Measurements from ENCODE around the gene ACOT11. TPM values are rescaled to one million over a fixed set of nuclear protein-coding genes. Genes with fewer than 3 reads are reported as not detected.
"Not testable (repeated sequence)": the region's sequence is repeated elsewhere in the genome, so short reads cannot be mapped to it uniquely, and the experiment has no call there.

Gene ACOT11
- total and polyA plus RNA-seq, 2 experiments from 2014 or later, result 23.8 to 33.4 TPM

- DNase-seq (ENCODE audit: low read depth in 1 of 2, low spot score in 1 of 2), result no peak
- no peak overlapping the region for H3K27ac ChIP-seq
- no peak overlapping the region for H3K4me3 ChIP-seq
- no peaks in the 10 kb centered on the region for H3K4me1 ChIP-seq (ENCODE audit: low read depth)
- no peaks in the 10 kb centered on the region for H3K9me3 ChIP-seq (ENCODE audit: low read depth)
- no peaks in the 10 kb centered on the region for H3K27me3 ChIP-seq
- TF ChIP-seq, protein P1, sequence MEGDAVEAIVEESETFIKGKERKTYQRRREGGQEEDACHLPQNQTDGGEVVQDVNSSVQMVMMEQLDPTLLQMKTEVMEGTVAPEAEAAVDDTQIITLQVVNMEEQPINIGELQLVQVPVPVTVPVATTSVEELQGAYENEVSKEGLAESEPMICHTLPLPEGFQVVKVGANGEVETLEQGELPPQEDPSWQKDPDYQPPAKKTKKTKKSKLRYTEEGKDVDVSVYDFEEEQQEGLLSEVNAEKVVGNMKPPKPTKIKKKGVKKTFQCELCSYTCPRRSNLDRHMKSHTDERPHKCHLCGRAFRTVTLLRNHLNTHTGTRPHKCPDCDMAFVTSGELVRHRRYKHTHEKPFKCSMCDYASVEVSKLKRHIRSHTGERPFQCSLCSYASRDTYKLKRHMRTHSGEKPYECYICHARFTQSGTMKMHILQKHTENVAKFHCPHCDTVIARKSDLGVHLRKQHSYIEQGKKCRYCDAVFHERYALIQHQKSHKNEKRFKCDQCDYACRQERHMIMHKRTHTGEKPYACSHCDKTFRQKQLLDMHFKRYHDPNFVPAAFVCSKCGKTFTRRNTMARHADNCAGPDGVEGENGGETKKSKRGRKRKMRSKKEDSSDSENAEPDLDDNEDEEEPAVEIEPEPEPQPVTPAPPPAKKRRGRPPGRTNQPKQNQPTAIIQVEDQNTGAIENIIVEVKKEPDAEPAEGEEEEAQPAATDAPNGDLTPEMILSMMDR (IDR thresholded peaks at IDR 0.05; ENCODE audit: low read depth, low read length), result no peak
- no peaks in the 10 kb centered on the region for H3K36me3 ChIP-seq
Observed at GRCh38 chr1:54615531-54616279, 67.7 kb downstream of the ACOT11 start.

DNA sequence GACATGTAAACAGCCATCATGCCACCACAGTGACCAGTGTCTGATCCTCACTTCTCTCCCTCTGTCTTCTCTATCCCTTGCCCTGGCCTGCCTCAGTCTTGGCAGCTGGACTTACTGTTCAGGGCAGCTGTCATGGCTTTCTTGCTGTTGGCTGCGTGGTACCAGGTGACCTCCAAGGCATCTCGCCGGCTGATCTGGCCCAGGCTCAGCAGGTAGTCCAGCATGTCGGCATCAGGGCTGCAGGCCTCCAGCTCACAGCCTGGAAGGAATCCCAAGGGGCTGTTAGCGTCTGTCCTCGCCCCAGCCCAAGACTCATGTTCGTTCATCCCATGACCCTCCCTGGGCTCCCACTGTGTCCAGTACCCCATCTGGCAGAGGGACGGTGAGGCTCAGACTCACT lies 71.7 kb downstream of the ACOT11 start:
- DNase-seq (ENCODE audit: low read depth in 1 of 2, low spot score in 1 of 2), result no peak
- Histone ChIP-seq H3K9me3 (ENCODE audit: low read depth) (no peaks in the 10 kb centered on the region), H3K27ac (no peak overlapping the region), H3K36me3 (no peaks in the 10 kb centered on the region), H3K4me1 (ENCODE audit: low read depth) (no peaks in the 10 kb centered on the region), H3K27me3 (no peaks in the 10 kb centered on the region), H3K4me3 (no peak overlapping the region)
- TF ChIP-seq, protein P1 (IDR thresholded peaks at IDR 0.05; ENCODE audit: low read depth, low read length), result no peak

DNA sequence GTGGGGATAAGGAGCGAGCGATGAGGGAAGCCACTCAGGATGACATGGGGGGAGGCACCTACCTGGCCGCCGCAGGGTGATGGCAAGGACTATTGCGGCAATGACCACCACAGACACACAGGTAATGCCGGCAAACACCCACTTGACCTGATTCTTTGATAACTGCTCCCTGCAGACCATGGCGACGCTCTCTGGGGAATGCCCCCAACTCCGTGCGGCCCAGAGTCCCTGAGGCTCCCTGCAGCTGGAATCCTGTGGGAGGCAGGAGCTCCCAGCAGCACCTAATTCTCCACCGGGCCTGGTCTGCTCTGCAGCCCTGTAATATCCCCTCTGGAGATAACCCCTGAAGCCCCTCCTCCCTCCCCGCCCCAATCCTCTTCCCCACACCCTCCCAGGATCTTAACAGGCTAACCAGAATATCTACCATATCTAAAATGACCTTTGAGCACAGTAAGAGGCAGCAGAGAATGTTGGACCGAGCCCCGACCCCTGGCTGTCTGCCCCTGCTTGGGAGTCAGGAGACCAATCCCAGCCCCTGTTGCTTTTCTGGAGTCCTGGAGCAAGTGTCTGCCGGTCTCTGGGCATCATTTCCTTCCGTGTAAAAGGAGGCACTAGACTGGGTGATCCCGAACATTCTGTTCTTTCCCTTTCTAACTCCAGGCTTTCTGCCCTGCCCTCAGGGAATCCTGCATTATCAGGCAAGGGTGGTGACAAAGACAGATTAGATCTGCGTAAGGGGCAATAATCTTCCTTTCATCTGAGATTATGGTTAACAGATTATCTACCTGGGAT lies 75.4 kb downstream of the ACOT11 start, which contains the start of gene FAM151A:
Gene FAM151A, minus strand, starts transcription at position 310 of the 792 bp plus-strand sequence. Its CDS starts 130 bp downstream, at position 180.
- Histone ChIP-seq H3K4me1 (ENCODE audit: low read depth) (no peaks in the 10 kb centered on the region), H3K36me3 (no peaks in the 10 kb centered on the region), H3K27ac (no peak within 1 kb of the TSS), H3K9me3 (ENCODE audit: low read depth) (no peaks in the 10 kb centered on the region), H3K27me3 (no peaks in the 10 kb centered on the region), H3K4me3 (no peak within 1 kb of the TSS)
- TF ChIP-seq, protein P1 (IDR thresholded peaks at IDR 0.05; ENCODE audit: low read depth, low read length), result no peak
- DNase-seq (ENCODE audit: low read depth in 1 of 2, low spot score in 1 of 2), result peak; percentile 8 to 30

DNA sequence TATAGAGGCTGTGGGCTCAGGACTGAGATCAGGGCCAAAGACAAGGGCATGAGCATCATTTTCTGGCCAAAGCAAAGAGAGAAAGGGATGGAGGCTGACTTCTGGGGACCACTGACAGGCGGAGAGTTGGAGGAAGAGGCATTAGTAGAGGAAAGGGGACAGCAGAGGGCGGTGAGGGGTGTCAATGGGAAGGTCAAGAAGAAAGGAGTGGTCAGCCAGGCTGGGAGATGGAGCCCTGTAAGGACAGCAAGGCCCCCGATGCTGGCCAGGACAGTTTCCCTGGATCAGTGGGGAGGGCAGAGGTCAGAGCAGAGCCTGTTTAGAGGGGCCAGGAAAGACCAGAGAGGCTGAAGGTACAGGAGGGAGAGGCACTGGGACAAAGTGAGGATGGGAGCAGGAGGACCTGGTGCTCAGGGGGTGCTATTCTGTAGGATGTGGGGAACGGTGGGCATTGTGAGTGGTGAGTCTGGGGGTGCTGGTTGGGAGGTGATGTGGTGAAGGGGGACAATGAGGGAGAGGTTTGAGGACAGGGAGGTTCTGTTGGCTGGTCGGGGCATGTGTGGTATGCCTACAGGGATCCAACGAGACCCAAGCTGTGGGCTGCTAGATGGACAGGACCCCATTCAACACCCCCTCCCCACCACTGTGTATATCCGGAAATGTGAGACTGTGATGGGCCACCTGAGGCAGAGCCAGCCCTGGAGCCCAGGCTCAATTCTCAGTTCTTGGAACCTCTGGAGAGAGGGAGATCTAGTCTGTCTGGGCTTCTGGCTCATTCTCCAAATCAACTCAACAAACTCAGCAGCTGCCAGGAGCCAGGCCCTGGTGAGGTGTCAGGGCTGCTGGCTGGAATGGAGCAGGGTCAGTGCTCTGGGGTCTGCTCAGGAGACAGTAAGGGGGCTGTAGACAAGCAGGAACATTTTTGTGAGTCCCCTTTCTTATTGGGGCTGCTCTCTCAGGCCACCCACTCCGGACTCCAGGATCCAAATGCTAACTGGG lies 76.7 kb downstream of the ACOT11 start:
- H3K4me3 ChIP-seq, result no peak overlapping the region
- H3K36me3 ChIP-seq, result no peaks in the 10 kb centered on the region
- H3K4me1 ChIP-seq (ENCODE audit: low read depth), result no peaks in the 10 kb centered on the region
- no peaks in the 10 kb centered on the region for H3K27me3 ChIP-seq
- no peaks in the 10 kb centered on the region for H3K9me3 ChIP-seq (ENCODE audit: low read depth)
- TF ChIP-seq, protein P1 (IDR thresholded peaks at IDR 0.05; ENCODE audit: low read depth, low read length), result no peak
- no peak for DNase-seq (ENCODE audit: low read depth in 1 of 2, low spot score in 1 of 2)
- no peak overlapping the region for H3K27ac ChIP-seq

DNA sequence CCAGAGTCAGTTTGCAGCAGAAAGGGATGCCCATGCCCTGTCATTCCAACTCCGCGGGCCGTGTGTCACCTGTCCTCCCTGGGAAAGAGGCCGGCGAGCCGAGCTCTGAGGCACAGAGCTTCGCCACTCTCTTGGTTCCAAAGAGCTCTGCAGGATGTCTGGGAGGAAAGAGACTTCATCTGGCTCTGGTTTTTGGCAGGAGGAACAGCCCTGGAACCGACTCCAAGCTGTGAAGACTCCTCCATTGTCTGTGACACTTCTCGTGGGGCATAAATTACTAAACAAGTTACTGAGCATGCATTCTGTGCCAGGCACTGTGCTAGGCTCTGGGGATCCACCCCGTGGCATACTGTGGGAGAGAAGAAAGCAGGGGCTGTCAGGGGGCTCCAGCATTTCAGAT lies 79.2 kb downstream of the ACOT11 start:
- Histone ChIP-seq H3K36me3 (no peaks in the 10 kb centered on the region), H3K9me3 (ENCODE audit: low read depth) (no peaks in the 10 kb centered on the region), H3K27me3 (no peaks in the 10 kb centered on the region), H3K27ac (no peak overlapping the region), H3K4me3 (no peak overlapping the region), H3K4me1 (ENCODE audit: low read depth) (no peaks in the 10 kb centered on the region)
- no peak for DNase-seq (ENCODE audit: low read depth in 1 of 2, low spot score in 1 of 2)
- TF ChIP-seq, protein P1 (IDR thresholded peaks at IDR 0.05; ENCODE audit: low read depth, low read length), result no peak

GRCh38 chr1:54635804-54636203 lies 87.8 kb downstream of the ACOT11 start:
- H3K36me3 ChIP-seq; H3K27ac ChIP-seq; H3K4me3 ChIP-seq; H3K9me3 ChIP-seq (ENCODE audit: low read depth); H3K4me1 ChIP-seq (ENCODE audit: low read depth); H3K27me3 ChIP-seq; DNase-seq (ENCODE audit: low read depth in 1 of 2, low spot score in 1 of 2): not testable (repeated sequence)

- H3K27me3 ChIP-seq; H3K4me1 ChIP-seq (ENCODE audit: low read depth); H3K4me3 ChIP-seq; H3K27ac ChIP-seq; DNase-seq (ENCODE audit: low read depth in 1 of 2, low spot score in 1 of 2); H3K36me3 ChIP-seq; H3K9me3 ChIP-seq (ENCODE audit: low read depth): not testable (repeated sequence)
Observed at GRCh38 chr1:54636461-54637446, 88.7 kb downstream of the ACOT11 start.
